Endothelial cell of umbilical vein (primary cell): Measurements from ENCODE around the gene CD109. TPM values are rescaled to one million over a fixed set of nuclear protein-coding genes. Genes with fewer than 3 reads are reported as not detected.

ENCODE experiments used
- BruUV-seq: library from RNA; stranded (reverse); fragments of 400-500 nt; replicated peaks from 2 replicates; lab custom pipeline; 2021; lab: Mats Ljungman, UMichigan
- CTCF ChIA-PET: fragments of 300-600, 350-600 bp; sonication (Branson Sonifier 250); formaldehyde crosslinking; loops from one replicate; lab custom pipeline; 2021; ENCODE audit warnings: antibody characterized with exemption, inconsistent platforms; lab: Charles Lee
- POLR2A ChIA-PET: fragments of 300-600, 350-600 bp; sonication (Branson Sonifier 250); formaldehyde crosslinking; loops from one replicate; lab custom pipeline; 2021; ENCODE audit warnings: antibody characterized with exemption, inconsistent platforms; lab: Charles Lee
- DNase-seq: peaks from one replicate; pipeline ENCODE4 v3.0.0-alpha.2; 2011; ENCODE audit warnings: low read depth, low spot score
- FAIRE-seq: peaks from 2 replicates; lab custom pipeline; 2011; peaks lifted over from hg19 to GRCh38; lab: Jason Lieb, UNC
- H2AFZ ChIP-seq: 2 replicates; pipeline ENCODE4 v1.6.0; 2012; ENCODE audit warnings: low read depth, low read length, control low read depth, inconsistent platforms
- H3K27ac ChIP-seq: 2 replicates; pipeline ENCODE4 v1.5.1; 2011; ENCODE audit warnings: low read depth, mild to moderate bottlenecking, control low read depth, low read length, moderate library complexity; ENCODE audit not compliant: insufficient read depth
- H3K27me3 ChIP-seq, 2 experiments: 2 replicates each; pipeline versions ENCODE4 v1.6.0 to v1.6.1; 2011; ENCODE audit warnings: low read length in 2 of 2, mixed read lengths in 1 of 2; ENCODE audit not compliant: control insufficient read depth in 2 of 2, insufficient read depth in 2 of 2
- H3K36me3 ChIP-seq, 2 experiments: 2 replicates in 1 of 2; 3 replicates in 1 of 2; pipeline ENCODE4 v1.5.1; 2011; ENCODE audit warnings: low read length in 2 of 2, mild to moderate bottlenecking in 1 of 2, moderate library complexity in 1 of 2; ENCODE audit not compliant: control insufficient read depth in 2 of 2, insufficient read depth in 2 of 2; ENCODE audit errors: extremely low read depth in 1 of 2
- H3K4me1 ChIP-seq: 3 replicates; pipeline ENCODE4 v1.5.1; 2011; ENCODE audit warnings: mild to moderate bottlenecking, low read length; ENCODE audit not compliant: control insufficient read depth, insufficient read depth; ENCODE audit errors: extremely low read depth
- H3K4me2 ChIP-seq: 2 replicates; pipeline ENCODE4 v1.6.1; 2011; ENCODE audit warnings: low read length, control low read depth, mixed read lengths; ENCODE audit not compliant: insufficient read depth
- H3K4me3 ChIP-seq, 3 experiments: fragments of 200-600 bp in 1 of 3; sonication (generic), shearing (Covaris generic) in 1 of 3; replicated peaks in 1 of 3; 2 replicates each; pipeline ENCODE4 v1.5.1; 2011 to 2016; ENCODE audit warnings: control low read depth in 3 of 3, low read length in 3 of 3, mild to moderate bottlenecking in 2 of 3, inconsistent platforms in 1 of 3, low read depth in 1 of 3, moderate library complexity in 1 of 3; ENCODE audit not compliant: insufficient read depth in 1 of 3
- H3K79me2 ChIP-seq: 2 replicates; pipeline ENCODE4 v1.6.0; 2012; ENCODE audit warnings: low read length, inconsistent platforms; ENCODE audit not compliant: control insufficient read depth, insufficient read depth
- H3K9ac ChIP-seq: replicated peaks from 2 replicates; pipeline ENCODE3; 2011; ENCODE audit warnings: low read length, control low read depth; ENCODE audit not compliant: insufficient read depth; ENCODE audit errors: extremely low read depth
- H3K9me1 ChIP-seq: replicated peaks from 3 replicates; pipeline ENCODE4 v1.6.0; 2011; ENCODE audit warnings: mild to moderate bottlenecking, low read length; ENCODE audit not compliant: control insufficient read depth, insufficient read depth; ENCODE audit errors: extremely low read depth
- H3K9me3 ChIP-seq: replicated peaks from 2 replicates; pipeline ENCODE4 v1.5.1; 2012; ENCODE audit warnings: low read length, inconsistent platforms; ENCODE audit not compliant: control insufficient read depth, insufficient read depth
- H4K20me1 ChIP-seq: replicated peaks from 2 replicates; pipeline ENCODE3; 2011; ENCODE audit warnings: mild to moderate bottlenecking, low read length; ENCODE audit not compliant: control insufficient read depth, insufficient read depth; ENCODE audit errors: extremely low read depth
- EZH2 ChIP-seq: IDR thresholded peaks from 2 replicates; pipeline ENCODE4 v1.6.1; 2012; ENCODE audit warnings: borderline replicate concordance, low read depth, mild to moderate bottlenecking, moderate library complexity, low read length, inconsistent platforms; ENCODE audit not compliant: severe bottlenecking
- FOS ChIP-seq: IDR thresholded peaks from 2 replicates; pipeline ENCODE4 v1.6.1; 2011; ENCODE audit warnings: mild to moderate bottlenecking, low read length, moderate library complexity, borderline replicate concordance; ENCODE audit not compliant: insufficient read depth
- GATA2 ChIP-seq: IDR thresholded peaks from 2 replicates; pipeline ENCODE4 v1.7.0; 2011; ENCODE audit warnings: low read depth, mild to moderate bottlenecking, moderate library complexity, mixed read lengths, low read length; ENCODE audit not compliant: insufficient read length, insufficient read depth
- JUN ChIP-seq: IDR thresholded peaks from 2 replicates; pipeline ENCODE4 v1.6.1; 2011; ENCODE audit warnings: borderline replicate concordance, low read depth; ENCODE audit not compliant: insufficient read length, insufficient read depth
- MYC ChIP-seq: IDR thresholded peaks from one replicate; pipeline ENCODE4 v1.6.1; 2011; ENCODE audit warnings: mild to moderate bottlenecking, low read depth, low read length
- POLR2A ChIP-seq: IDR thresholded peaks from 2 replicates; pipeline ENCODE4 v1.6.1; 2012; ENCODE audit warnings: low read depth, mild to moderate bottlenecking, control low read depth, low read length
- POLR2AphosphoS5 ChIP-seq: IDR thresholded peaks from 2 replicates; pipeline ENCODE4 v1.6.1; 2012; ENCODE audit warnings: low read depth, mild to moderate bottlenecking, control low read depth, low read length, moderate library complexity; ENCODE audit not compliant: insufficient read depth
- dilution Hi-C: fragments of 300-500 bp; cut with MboI; formaldehyde crosslinking; loops from one replicate; pipeline ENCODE4 v1.15.0; 2019; ENCODE audit warnings: low sequenced_read_pairs; ENCODE audit not compliant: extremely low pct_ligation_motif_present
- intact Hi-C: fragments of 100-400 bp; cut with micrococcal nuclease; formaldehyde crosslinking; loops from one replicate; pipeline ENCODE4 v1.10.0; 2022
- polyA plus RNA-seq, 4 experiments: library from polyadenylated mRNA; depleted of rRNA in 3 of 4; stranded (reverse) in 3 of 4; unstranded in 1 of 4; fragments of >200 nt; gene quantifications; 2 replicates each; pipeline versions ENCODE4 v1.2.1 to v1.2.3, GENCODE V29; 2011 to 2012; ENCODE audit warnings: missing spikeins in 1 of 4
- total RNA-seq: library from RNA; stranded (reverse); gene quantifications from 2 replicates; pipeline ENCODE4 v1.2.3, GENCODE V29; 2021
- TF ChIP-seq, protein P1 (sequence below), 2 donors: IDR thresholded peaks; 1 replicate in 1 of 2; 2 replicates in 1 of 2; pipeline ENCODE4 v1.5.1; 2011; ENCODE audit warnings: low read length in 2 of 2, mild to moderate bottlenecking in 2 of 2, moderate library complexity in 2 of 2, control low read depth in 1 of 2, inconsistent platforms in 1 of 2, low read depth in 1 of 2; ENCODE audit not compliant: insufficient read depth in 1 of 2; ENCODE audit errors: extremely low read depth in 1 of 2
- TF ChIP-seq, protein P2 (sequence below): IDR thresholded peaks from 2 replicates; pipeline ENCODE4 v1.6.1; 2011; ENCODE audit not compliant: insufficient read depth, insufficient read length

The CD109 gene
- total and polyA plus RNA-seq, 2 donors (not counting 3 experiments of a cell fraction or from before 2014, with no cell fraction given): 33.9 to 107 TPM

DNA sequence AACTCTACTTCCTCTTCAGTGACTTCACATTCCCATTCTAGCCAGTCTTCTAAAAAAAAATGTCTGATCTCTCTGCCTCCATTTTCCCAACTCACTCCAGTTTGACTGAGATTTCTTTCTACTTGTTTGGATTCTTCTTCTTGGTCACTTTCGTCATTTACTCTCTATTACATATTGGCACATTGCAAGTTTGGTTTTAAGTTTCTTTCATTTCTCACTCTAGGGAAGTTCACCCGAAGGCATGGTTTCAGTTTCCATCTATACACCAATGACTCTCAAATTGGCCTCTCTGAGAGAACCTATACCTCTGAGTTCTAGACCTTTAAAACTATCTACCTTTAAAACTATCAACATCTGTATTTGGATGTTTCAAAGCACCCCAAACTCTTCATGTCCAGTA, 51.3 kb downstream of the CD109 start:
- no peaks in the 10 kb centered on the region for H3K4me1 ChIP-seq
- no peaks in the 10 kb centered on the region for H4K20me1 ChIP-seq
- intact Hi-C loops: no loop called here
- H3K4me3 ChIP-seq: no peak overlapping the region
- no peak overlapping the region for H3K4me2 ChIP-seq
- ChIA-PET POLR2A (no interaction called here), CTCF (interaction anchor here (1.0 to 3.2 kb wide), 3 partner anchors 8 to 1462 kb away, joined by 3 to 14 read pairs (median 10); no protein-coding TSS in a partner anchor)
- no peaks in the 10 kb centered on the region for H3K9me1 ChIP-seq
- no peaks in the 10 kb centered on the region for H3K9me3 ChIP-seq
- dilution Hi-C loops: no loop called here
- TF ChIP-seq FOS (no peak), JUN (no peak), MYC (no peak), EZH2 (no peak), POLR2AphosphoS5 (no peak)
- H2AFZ ChIP-seq: no peak overlapping the region
- H3K36me3 ChIP-seq: peaks cover 0 to 18% of the 10 kb centered on the region in 2 experiments
- FAIRE-seq (no peak), DNase-seq (no peak)
- no peak overlapping the region for H3K9ac ChIP-seq
- H3K27me3 ChIP-seq: no peaks in the 10 kb centered on the region
- no TSS peak for BruUV-seq
- H3K27ac ChIP-seq: no peak overlapping the region
- H3K79me2 ChIP-seq: no peaks in the 10 kb centered on the region

DNA sequence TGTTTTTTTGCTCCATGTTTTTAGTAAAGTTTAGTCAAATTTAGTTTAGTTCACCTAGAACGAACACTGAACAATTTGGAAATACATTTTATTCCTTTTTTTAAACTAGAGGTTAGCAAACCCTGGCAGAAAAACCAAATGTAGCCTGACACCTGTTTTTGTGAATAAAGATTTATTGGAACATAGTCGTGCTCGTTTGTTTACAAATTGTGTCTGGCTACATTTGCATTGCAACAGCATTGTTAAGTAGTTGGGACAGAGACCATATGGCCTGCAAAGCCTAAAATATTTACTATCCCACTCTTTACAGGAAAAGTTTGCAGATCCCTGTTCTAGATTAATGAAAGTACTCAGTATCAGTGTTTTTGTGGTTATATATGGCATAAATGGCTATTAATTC, 56.9 kb downstream of the CD109 start:
- DNase-seq (no peak), FAIRE-seq (no peak)
- peaks cover 0 to 12% of the 10 kb centered on the region in 2 experiments for H3K36me3 ChIP-seq
- TF ChIP-seq JUN: no peak
- no peak for TF ChIP-seq EZH2
- no peak for TF ChIP-seq MYC
- TF ChIP-seq GATA2: no peak
- TF ChIP-seq, protein P1, sequence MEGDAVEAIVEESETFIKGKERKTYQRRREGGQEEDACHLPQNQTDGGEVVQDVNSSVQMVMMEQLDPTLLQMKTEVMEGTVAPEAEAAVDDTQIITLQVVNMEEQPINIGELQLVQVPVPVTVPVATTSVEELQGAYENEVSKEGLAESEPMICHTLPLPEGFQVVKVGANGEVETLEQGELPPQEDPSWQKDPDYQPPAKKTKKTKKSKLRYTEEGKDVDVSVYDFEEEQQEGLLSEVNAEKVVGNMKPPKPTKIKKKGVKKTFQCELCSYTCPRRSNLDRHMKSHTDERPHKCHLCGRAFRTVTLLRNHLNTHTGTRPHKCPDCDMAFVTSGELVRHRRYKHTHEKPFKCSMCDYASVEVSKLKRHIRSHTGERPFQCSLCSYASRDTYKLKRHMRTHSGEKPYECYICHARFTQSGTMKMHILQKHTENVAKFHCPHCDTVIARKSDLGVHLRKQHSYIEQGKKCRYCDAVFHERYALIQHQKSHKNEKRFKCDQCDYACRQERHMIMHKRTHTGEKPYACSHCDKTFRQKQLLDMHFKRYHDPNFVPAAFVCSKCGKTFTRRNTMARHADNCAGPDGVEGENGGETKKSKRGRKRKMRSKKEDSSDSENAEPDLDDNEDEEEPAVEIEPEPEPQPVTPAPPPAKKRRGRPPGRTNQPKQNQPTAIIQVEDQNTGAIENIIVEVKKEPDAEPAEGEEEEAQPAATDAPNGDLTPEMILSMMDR (IDR thresholded peaks at IDR 0.05; ENCODE audit: extremely low read depth in 1 of 2, insufficient read depth in 1 of 2, low read depth in 1 of 2, low read length in 2 of 2): no peak
- TF ChIP-seq, protein P2, sequence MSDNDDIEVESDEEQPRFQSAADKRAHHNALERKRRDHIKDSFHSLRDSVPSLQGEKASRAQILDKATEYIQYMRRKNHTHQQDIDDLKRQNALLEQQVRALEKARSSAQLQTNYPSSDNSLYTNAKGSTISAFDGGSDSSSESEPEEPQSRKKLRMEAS: no peak
- TF ChIP-seq POLR2A: no peak
- no peak for TF ChIP-seq POLR2AphosphoS5
- no peak for TF ChIP-seq FOS
- no peaks in the 10 kb centered on the region for H3K27me3 ChIP-seq
- H3K27ac ChIP-seq: no peak overlapping the region
- H4K20me1 ChIP-seq: no peaks in the 10 kb centered on the region
- ChIA-PET POLR2A (no interaction called here), CTCF (no interaction called here)
- H3K4me1 ChIP-seq: no peaks in the 10 kb centered on the region
- no peak overlapping the region for H3K4me2 ChIP-seq
- dilution Hi-C loops (no loop called here), intact Hi-C loops (no loop called here)
- H3K79me2 ChIP-seq: no peaks in the 10 kb centered on the region
- H3K9me3 ChIP-seq: no peaks in the 10 kb centered on the region
- no TSS peak for BruUV-seq
- H3K9ac ChIP-seq: no peak overlapping the region
- H2AFZ ChIP-seq: no peak overlapping the region
- H3K4me3 ChIP-seq: no peak overlapping the region
- H3K9me1 ChIP-seq: no peaks in the 10 kb centered on the region
